ENCODE measurements around the gene ALDH6A1.
"Not testable (repeated sequence)": the region's sequence is repeated elsewhere in the genome, so short reads cannot be mapped to it uniquely, and the experiment has no call there.

Gene ALDH6A1

DNA sequence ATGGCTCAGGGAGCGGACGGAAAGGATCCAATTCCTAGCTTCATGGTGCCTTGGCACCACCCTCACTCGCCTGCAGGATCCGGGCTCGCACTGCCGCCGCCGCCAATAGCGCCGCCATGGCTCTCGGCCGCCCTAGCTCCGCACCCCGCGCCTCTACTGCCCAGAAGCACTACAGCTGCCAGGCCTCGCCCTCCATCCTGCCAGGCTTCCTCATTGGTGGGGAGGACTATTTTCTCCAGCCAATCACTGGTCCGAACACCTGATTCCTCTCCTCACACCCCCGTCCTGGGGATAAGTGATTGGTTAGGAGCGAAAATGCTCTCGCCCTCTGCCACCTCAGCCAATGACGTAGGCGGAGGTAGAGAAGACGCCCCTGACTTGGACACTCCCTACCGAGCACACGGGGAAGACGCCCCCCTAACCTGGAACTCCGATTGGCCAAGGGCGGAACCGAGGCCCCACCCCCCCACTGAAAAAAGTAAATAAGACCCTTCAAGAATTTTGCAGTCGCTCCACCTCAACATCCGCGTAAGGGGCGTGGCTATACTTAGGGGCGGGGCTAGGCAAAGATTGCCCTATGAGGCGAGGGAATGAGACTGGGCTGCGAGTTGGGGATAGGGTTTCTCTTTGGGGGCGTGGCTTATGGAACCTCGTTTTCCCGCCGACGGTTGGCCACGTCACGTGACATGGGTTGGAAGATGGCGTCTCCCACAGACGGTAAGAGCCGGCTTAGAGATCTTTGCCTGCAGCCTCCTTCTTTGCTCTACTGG is at the start of gene ALDH6A1, which contains the start of gene LIN52:
ALDH6A1 (minus strand) TSS at position 177 of the 770 bp plus-strand sequence; CDS start at position 118, 59 bp downstream.
LIN52 (plus strand) TSS at position 680 of the 770 bp plus-strand sequence; CDS start at position 699, 19 bp downstream.
- Mint-ChIP-seq H3K36me3 (no peaks in the 10 kb centered on the region), H3K4me1 (ENCODE audit: low read depth) (peaks cover 33% of the 10 kb centered on the region), H3K27me3 (no peaks in the 10 kb centered on the region)

DNA sequence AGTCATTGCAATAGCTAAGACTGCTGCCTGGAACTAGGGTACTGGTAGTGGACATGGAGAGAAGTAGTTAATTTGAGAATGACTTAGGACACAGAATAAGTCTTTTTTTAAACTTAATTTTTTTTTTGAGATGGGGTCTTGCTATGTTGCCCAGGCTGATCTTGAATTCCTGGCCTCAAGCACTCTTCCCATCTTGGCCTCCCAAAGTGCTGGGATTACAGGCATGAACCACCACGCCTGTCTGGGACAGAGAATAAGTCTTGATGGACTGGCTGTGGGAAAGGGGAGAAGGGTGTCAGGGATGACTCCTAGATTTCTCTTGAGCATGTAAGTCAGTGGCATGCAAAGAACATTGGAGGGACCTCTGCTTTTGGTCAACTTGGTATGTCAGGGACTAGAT is 43.4 kb upstream of the ALDH6A1 start:
- Mint-ChIP-seq H3K9me3 (ENCODE audit: low read depth) (no peaks in the 10 kb centered on the region), H3K4me1 (ENCODE audit: low read depth) (no peaks in the 10 kb centered on the region), H3K27me3 (no peaks in the 10 kb centered on the region), H3K36me3 (peaks cover 9% of the 10 kb centered on the region), H3K4me3 (no peak overlapping the region), H3K27ac (no peak overlapping the region)

More for the DNA sequence above, at the start of gene ALDH6A1, which contains the start of gene LIN52:
- H3K27ac Mint-ChIP-seq = peak within 1 kb of the TSS; percentile 99
- no peaks in the 10 kb centered on the region for H3K9me3 Mint-ChIP-seq (ENCODE audit: low read depth)
- H3K4me3 Mint-ChIP-seq = peak within 1 kb of the TSS; percentile 100

DNA sequence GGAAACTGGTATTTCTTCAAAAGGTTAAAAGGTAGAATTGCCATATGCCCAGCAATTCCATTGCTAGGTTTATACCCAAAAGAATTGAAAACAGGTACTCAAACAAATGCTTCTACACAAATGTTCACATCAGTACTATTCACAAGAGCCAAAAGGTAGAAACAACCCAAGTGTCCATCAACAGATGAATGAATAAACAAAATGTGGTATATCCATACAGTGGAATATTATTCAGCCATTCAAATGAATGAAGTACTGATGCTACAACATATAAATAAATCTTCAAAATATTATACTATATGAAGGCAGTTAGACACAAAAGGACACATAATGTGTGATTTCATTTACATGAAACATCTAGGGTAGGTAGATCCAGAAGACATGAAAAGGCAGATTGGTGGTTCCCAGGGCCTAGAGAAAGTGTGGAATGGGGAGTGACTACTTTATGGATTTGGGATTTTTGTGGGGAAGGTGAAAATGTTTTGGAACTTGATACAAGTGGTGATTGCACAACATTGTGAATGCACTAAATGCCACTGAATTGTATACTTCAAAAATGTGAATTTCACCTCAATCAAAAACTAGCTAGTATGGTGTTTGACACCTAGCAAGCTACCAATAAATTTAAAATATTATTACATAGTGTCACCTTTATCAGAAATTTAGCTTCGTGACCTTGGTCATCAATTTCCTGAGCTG is 42.2 kb upstream of the ALDH6A1 start:
- no peak overlapping the region for H3K27ac Mint-ChIP-seq
- no peaks in the 10 kb centered on the region for H3K27me3 Mint-ChIP-seq
- H3K36me3 Mint-ChIP-seq = peaks cover 9% of the 10 kb centered on the region
- H3K4me1 Mint-ChIP-seq (ENCODE audit: low read depth) = no peaks in the 10 kb centered on the region
- H3K4me3 Mint-ChIP-seq = no peak overlapping the region
- no peaks in the 10 kb centered on the region for H3K9me3 Mint-ChIP-seq (ENCODE audit: low read depth)

DNA sequence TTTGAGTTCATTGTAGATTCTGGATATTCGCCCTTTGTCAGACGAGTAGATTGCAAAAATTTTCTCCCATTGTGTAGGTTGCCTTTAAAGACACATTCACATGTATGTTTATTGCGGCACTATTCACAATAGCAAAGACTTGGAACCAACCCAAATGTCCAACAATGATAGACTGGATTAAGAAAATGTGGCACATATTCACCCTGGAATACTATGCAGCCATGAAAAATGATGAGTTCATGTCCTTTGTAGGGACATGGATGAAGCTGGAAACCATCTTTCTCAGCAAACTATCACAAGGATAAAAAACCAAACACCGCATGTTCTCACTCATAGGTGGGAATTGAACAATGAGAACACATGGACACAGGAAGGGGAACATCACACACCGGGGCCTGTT is 41.2 kb upstream of the ALDH6A1 start:
- H3K27ac Mint-ChIP-seq; H3K9me3 Mint-ChIP-seq (ENCODE audit: low read depth); H3K4me1 Mint-ChIP-seq (ENCODE audit: low read depth); H3K4me3 Mint-ChIP-seq; H3K27me3 Mint-ChIP-seq: not testable (repeated sequence)
- peaks cover 16% of the 10 kb centered on the region for H3K36me3 Mint-ChIP-seq

DNA sequence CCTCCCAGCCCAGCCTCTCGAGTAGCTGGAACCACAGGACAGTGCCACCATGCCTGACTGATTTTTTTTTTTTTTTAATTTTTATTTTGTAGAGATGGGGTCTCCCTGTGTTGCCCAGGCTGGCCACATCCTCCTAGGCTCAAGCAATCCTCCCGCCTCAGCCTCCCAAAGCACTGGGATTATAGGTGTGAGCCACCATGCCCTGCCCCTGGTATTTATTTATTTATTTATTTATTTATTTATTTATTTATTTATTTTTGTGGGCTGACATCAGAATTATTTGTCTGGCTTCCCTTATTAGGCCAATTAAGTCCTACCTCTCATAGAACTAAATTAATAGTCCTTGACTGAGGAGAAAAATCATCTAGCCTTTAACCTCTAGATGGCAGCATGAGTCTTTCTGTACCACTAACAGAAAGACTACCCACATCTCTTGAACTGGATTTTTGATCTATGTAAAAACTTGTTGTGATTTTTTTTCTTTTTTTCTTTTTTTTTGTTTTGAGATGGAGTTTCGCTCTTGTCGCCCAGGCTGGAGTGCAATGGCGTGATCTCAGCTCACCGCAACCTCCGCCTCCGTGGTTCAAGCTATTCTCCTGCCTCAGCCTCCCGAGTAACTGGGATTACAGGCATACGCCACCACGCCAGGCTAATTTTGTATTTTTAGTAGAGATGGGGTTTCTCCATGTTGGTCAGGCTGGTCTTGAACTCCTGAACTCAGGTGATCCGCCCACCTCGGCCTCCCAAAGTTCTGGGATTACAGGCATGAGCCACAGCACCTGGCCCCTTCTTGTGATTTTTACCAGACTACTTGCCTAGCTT is 27.4 kb upstream of the ALDH6A1 start:
- H3K9me3 Mint-ChIP-seq (ENCODE audit: low read depth); H3K27me3 Mint-ChIP-seq; H3K4me3 Mint-ChIP-seq; H3K36me3 Mint-ChIP-seq; H3K4me1 Mint-ChIP-seq (ENCODE audit: low read depth); H3K27ac Mint-ChIP-seq: not testable (repeated sequence)

DNA sequence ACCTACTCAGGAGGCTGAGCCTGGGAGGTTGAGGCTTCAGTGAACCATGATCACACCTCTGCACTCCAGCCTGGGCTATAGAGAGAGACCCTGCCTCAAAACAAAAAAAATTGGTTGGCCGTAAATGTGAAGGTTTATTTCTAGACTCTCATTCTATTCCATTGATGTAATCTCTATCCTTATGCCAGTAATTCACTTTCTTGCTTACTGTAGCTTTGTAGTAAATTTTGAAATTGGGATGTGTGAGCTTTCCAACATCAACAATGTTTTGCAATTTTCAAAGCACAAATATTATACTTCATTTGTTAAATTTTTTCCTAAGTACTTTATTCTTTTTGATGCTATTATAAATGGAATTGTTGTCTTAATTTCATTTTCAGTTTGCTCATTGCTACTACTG is 25.1 kb upstream of the ALDH6A1 start:
- Mint-ChIP-seq H3K9me3 (ENCODE audit: low read depth) (no peaks in the 10 kb centered on the region), H3K27me3 (no peaks in the 10 kb centered on the region), H3K4me3 (no peak overlapping the region), H3K36me3 (peaks cover 10% of the 10 kb centered on the region), H3K4me1 (ENCODE audit: low read depth) (no peaks in the 10 kb centered on the region), H3K27ac (no peak overlapping the region)

DNA sequence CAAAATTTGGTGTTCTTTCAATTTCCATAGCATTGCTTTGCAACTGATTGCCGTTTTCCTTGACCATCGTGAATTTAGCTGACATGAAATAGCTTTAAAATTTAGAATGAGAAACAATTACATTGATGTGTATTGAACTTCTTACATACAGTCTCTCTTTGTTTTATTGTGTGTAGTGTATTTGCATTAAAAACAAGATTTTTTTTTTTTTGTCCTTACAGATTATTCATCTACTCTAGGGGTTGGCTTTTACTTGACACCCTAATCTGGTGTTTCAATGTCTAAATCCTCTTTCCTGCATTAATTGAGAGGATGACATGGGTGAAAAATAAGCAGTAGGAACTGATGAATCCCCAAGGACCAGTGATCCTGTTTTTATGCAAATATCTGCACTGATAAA is 21.1 kb upstream of the ALDH6A1 start:
- H3K27ac Mint-ChIP-seq = no peak overlapping the region
- H3K27me3 Mint-ChIP-seq = no peaks in the 10 kb centered on the region
- H3K36me3 Mint-ChIP-seq = peaks cover 11% of the 10 kb centered on the region
- H3K4me1 Mint-ChIP-seq (ENCODE audit: low read depth) = no peaks in the 10 kb centered on the region
- no peaks in the 10 kb centered on the region for H3K9me3 Mint-ChIP-seq (ENCODE audit: low read depth)
- no peak overlapping the region for H3K4me3 Mint-ChIP-seq

DNA sequence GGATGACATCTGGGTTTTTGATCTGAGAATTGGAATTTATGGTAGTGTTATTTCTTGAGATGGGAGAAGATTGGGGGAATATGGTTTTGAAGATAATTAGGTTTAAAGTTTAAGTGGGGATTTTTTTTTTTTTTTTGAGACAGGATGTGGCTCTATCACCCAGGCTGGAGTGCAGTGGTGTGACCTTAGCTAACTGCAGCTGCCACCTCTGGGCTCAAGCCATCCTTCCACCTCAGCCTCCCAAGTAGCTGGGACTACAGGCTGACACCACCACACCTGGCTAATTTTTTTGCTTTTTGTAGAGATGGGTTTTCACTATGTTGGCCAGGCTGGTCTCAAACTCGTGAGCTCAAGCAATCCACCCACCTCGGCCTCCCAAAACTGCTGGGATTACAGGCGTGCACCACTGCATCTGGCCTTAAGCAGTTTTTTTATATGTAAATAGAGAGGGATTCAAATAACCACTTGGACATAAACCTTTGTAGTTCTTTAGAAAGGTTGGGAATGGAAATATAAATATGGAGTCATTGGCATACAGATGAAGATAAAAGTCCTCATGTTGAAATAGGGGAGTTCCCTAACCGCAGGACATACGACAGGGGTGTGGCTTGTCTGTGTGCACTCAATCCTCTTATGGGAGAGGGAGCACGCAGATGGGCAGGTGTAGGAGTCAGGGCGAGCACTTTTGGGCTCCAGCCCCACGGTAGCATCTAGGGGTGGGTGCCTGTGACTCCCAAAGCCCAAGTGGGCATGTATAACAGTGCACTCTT is 5.2 kb upstream of the ALDH6A1 start:
- no peaks in the 10 kb centered on the region for H3K9me3 Mint-ChIP-seq (ENCODE audit: low read depth)
- peaks cover 5% of the 10 kb centered on the region for H3K36me3 Mint-ChIP-seq
- H3K27me3 Mint-ChIP-seq = no peaks in the 10 kb centered on the region
- H3K4me3 Mint-ChIP-seq = no peak overlapping the region
- no peak overlapping the region for H3K27ac Mint-ChIP-seq
- peaks cover 23% of the 10 kb centered on the region for H3K4me1 Mint-ChIP-seq (ENCODE audit: low read depth)

DNA sequence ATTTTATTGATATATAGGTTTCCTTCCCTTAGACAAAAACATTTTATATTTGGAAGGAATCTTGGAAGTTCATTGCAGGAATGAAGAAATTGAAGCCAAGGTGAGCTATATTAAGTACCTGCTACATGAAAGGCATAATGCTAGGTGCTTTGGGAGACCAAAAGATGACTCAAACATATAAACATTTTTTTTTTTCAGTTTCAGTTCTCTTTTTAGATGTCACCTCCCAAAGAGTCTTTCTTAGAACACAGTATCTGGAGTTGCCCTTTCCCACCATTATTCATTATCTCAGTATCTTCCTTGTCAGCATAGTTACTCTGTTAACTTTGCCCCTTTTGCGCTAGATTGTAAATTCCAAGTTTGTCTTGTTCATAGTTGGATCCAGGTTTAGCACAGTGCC is 1.6 kb upstream of the ALDH6A1 start:
- H3K27ac Mint-ChIP-seq = peak overlapping the region; percentile 99
- H3K27me3 Mint-ChIP-seq = no peaks in the 10 kb centered on the region
- peak overlapping the region; percentile 100 for H3K4me3 Mint-ChIP-seq
- no peaks in the 10 kb centered on the region for H3K9me3 Mint-ChIP-seq (ENCODE audit: low read depth)
- peaks cover 2% of the 10 kb centered on the region for H3K36me3 Mint-ChIP-seq
- peaks cover 35% of the 10 kb centered on the region for H3K4me1 Mint-ChIP-seq (ENCODE audit: low read depth)

DNA sequence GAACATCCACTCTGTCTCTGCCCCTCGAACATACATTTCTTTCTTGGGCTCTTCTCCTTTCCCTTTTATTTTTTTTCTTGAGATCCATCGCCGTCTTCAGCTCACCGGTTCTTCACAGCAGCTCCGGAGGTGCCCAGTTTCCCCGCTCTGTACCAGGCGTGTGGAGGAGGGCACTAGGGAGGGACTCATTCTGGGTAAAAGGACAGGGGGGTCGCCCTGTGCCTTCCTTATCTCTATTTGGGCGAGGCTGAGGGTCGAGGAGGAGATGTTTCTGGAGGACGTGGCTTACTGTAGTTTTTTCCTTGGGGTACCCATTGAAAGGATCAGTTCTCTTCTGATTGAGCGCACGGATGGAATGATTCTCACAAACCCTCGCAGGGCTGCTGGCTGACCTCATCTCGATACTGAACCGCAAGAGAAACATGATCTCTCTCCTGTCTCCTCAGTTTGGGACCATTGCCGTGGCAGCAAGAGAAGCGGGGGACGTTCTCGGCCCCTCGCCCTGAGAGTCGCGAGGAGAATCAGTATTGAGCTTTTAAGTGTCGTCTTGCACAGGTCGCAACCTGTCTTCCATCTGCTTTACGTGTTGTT is 889 bp upstream of the ALDH6A1 start:
- Mint-ChIP-seq H3K4me1 (ENCODE audit: low read depth) (peaks cover 33% of the 10 kb centered on the region), H3K9me3 (ENCODE audit: low read depth) (no peaks in the 10 kb centered on the region), H3K27ac (peak overlapping the region; percentile 99), H3K36me3 (no peaks in the 10 kb centered on the region), H3K4me3 (peak overlapping the region; percentile 100), H3K27me3 (no peaks in the 10 kb centered on the region)

DNA sequence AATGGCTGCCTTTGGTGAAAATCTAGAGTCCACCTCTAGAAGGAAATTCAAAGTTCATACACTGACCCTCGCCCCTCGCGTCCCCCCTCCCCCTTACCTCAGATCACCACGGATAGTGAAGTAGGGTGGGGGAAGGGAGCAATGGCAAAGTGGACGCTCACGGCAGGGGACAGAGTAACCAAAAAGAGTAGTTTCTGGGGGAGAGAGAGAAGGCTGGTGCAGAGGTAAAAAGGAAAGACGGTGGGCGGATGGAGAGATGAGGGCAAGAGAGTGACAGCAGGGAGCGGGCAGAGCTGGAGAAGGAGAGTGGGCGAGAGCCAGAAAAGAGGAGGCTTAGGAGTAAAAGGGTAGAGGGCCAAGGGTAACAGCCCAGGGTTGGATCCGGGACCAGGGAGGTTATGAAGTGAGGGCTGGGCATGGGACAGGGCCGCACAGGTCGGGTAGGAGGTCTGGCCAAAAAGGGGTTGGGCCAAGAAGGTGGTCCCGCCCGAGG is 423 bp downstream of the ALDH6A1 start:
- Mint-ChIP-seq H3K27me3 (no peaks in the 10 kb centered on the region), H3K36me3 (no peaks in the 10 kb centered on the region), H3K9me3 (ENCODE audit: low read depth) (no peaks in the 10 kb centered on the region), H3K4me1 (ENCODE audit: low read depth) (peaks cover 30% of the 10 kb centered on the region), H3K27ac (peak overlapping the region; percentile 99), H3K4me3 (peak overlapping the region; percentile 100)

DNA sequence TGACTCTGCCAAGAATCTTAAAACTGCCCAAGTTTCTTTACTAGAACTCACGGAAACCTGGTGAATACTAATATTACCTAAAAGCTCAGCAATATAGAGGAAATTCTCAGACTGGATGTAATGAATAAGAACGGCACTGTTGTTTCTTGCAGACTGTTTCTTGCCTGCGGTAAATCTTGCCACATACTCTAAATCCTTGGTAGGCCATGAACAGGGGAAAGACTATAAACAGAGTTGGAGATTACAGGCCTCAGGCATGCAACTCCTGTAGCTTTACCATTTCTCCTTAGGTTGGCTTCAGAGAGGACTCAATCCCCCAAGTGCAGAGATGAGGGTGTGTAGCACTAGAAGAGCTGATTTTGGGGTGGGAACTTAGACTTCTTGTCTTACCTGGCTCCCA is 1.1 kb downstream of the ALDH6A1 start:
- H3K36me3 Mint-ChIP-seq = no peaks in the 10 kb centered on the region
- no peak overlapping the region for H3K27ac Mint-ChIP-seq
- peak overlapping the region; percentile 100 for H3K4me3 Mint-ChIP-seq
- H3K4me1 Mint-ChIP-seq (ENCODE audit: low read depth) = peaks cover 28% of the 10 kb centered on the region
- H3K9me3 Mint-ChIP-seq (ENCODE audit: low read depth) = no peaks in the 10 kb centered on the region
- H3K27me3 Mint-ChIP-seq = no peaks in the 10 kb centered on the region

DNA sequence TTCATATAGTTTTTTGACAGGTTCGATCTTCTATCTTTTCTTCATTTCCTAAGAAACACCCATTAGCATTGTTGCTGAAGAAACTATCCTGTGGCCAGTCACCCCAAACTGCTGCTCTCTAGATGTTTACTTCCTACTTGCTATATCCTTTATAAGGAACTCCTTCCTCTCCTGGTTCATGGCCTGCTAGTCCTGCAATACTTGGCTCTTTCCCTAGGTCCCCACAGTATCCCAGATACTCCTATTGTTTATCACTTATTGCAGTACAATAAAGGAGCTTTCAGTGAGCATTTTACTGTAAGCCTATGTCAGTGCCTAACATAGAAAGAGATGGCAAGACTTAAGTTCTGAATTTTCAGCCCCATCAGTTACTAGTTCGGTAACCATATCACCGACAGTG is 2.8 kb downstream of the ALDH6A1 start:
- no peak overlapping the region for H3K27ac Mint-ChIP-seq
- no peaks in the 10 kb centered on the region for H3K9me3 Mint-ChIP-seq (ENCODE audit: low read depth)
- H3K4me1 Mint-ChIP-seq (ENCODE audit: low read depth) = peaks cover 26% of the 10 kb centered on the region
- no peaks in the 10 kb centered on the region for H3K36me3 Mint-ChIP-seq
- no peaks in the 10 kb centered on the region for H3K27me3 Mint-ChIP-seq
- H3K4me3 Mint-ChIP-seq = no peak overlapping the region
